Endometrial microvascular endothelial cells (primary cell): ENCODE results near the gene LRP4. TPM values are rescaled to one million over a fixed set of nuclear protein-coding genes. Genes with fewer than 3 reads are reported as not detected.

Source experiments
- in situ Hi-C: cut with HindIII; loops from 2 replicates; pipeline ENCODE4 v1.10.0; 2017; ENCODE audit warnings: low sequenced_read_pairs, low pct_unique_long_range_greater_than_20kb; ENCODE audit errors: inconsistent ontology term
- total RNA-seq: library from RNA; depleted of rRNA; stranded (reverse); fragments of >200 nt; gene quantifications from one replicate; pipeline ENCODE4 v1.2.3, GENCODE V29; 2015; ENCODE audit errors: inconsistent ontology term

LRP4 gene
- total RNA-seq, 1 donor from 2014 or later = 0.19 TPM

- in situ Hi-C loops = no loop called here
Observed at GRCh38 chr11:46858920-46859546, 59.3 kb downstream of the LRP4 start.

- in situ Hi-C loops = no loop called here
Observed at GRCh38 chr11:46857666-46858065, 60.7 kb downstream of the LRP4 start.

- in situ Hi-C loops = no loop called here
Observed at GRCh38 chr11:46856605-46857343, 61.6 kb downstream of the LRP4 start.

DNA sequence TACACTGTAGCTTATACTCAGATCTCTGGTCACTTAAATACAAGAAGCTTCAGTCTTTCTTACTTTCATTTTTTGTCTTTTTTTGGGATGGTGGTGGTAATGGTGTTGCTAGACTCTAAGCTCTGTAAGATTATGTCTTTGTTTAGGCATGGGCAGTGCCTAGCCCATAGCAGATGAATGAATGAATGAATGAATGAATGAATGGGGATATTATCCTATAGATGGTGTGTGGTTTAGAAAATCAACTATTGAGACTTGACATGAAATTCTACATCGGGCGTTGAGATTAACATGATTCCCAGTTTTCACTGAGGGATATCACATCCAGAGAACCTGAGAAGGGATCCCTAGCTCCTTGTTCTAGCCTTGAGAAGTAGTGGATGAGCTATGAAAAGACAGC lies 62.5 kb downstream of the LRP4 start:
- in situ Hi-C loops = no loop called here

- in situ Hi-C loops = no loop called here
Observed at GRCh38 chr11:46855167-46855566, 63.2 kb downstream of the LRP4 start.

DNA sequence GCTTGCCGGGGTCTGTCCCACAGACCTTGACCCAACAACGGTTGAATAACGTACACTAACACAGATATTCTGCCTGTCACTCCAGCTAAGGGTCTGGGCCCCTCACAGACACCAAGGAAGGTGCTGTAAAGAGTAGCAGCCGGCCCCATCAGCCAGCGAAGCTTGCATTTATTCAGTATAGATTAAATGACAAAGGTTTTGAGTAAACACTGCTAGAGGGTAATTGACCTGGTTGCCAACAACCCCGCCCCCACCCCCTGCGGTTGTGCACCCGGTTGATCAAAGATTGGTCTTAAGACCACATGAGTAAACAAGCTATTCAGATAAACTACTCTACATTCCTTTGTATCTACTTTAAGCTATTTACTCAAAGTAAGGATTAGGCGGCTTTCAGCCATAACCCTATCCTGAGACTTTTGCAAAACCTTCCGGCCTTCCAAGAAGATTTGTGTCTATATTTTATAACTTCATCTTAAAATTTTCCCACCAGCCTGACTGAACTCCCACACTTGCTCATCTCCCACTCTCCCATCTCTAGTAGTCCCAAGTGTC lies 67.4 kb downstream of the LRP4 start:
- in situ Hi-C loops = no loop called here

DNA sequence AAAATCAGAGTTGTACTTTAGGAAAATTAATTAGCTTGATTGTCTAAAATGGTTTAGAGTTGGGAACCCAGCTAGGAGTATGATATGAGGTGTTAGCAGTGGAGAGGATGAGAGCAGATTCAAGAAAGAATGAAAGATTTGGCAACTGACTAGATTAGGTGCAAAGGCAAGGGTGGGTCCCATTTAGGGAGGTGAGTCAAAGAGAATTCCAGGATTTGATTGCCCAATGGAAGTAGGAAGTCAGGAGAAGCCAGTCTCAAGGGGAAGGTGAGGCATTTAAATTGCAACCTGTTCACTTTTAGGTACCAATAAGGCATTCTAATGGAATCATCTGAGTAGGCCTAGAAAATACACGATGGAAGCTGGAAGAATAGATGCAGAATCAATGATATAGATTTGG lies 68.7 kb downstream of the LRP4 start:
- in situ Hi-C loops = no loop called here

DNA sequence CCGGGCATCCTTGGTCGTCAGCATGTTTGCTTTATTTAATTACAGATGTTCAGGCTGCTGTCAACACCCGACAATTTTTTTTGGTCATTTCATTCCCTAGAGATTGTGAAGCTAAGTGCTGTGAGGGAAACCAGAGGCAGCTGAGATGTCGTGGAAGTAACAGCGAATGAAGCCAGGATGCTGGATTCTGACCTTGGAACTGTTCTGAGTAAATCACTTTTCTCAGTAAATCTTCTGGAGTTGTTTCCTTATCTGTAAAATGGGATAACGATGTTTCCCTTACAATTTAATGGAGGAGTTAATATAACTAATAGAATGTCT lies 71.9 kb downstream of the LRP4 start:
- in situ Hi-C loops = no loop called here

- in situ Hi-C loops = no loop called here
Observed at GRCh38 chr11:46845740-46846509, 72.4 kb downstream of the LRP4 start, which contains the start of gene CKAP5. TSS of gene CKAP5 (minus strand) at chr11:46846280. CDS start at chr11:46821231, 25,049 bp downstream.

- in situ Hi-C loops = no loop called here
Observed at GRCh38 chr11:46845440-46845739, 73.0 kb downstream of the LRP4 start.

GRCh38 chr11:46840116-46840515 lies 78.2 kb downstream of the LRP4 start:
- in situ Hi-C loops = no loop called here

DNA sequence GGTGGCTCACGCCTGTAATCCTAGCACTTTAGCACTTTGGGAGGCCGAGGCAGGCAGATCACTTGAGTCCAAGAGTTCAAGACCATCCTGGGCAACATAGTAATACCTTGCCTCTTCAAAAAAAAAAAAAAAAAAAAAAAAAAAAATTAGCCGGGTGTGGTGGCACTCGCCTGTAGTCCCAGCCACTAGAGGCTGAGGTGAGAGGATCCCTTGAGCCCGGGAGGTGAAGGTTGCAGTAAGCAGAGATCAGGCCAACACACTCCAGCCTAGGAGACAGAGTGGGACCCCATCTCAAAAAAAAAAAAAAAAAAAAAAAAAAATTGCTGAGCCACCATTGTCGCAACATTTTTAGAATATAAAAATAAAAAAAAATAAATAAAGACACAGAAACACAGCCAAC lies 79.8 kb downstream of the LRP4 start:
- in situ Hi-C loops = no loop called here

GRCh38 chr11:46837860-46838259 lies 80.5 kb downstream of the LRP4 start:
- in situ Hi-C loops = no loop called here

- in situ Hi-C loops = no loop called here
Observed at GRCh38 chr11:46836870-46837269, 81.5 kb downstream of the LRP4 start.

- in situ Hi-C loops = no loop called here
Observed at GRCh38 chr11:46836431-46836830, 81.9 kb downstream of the LRP4 start.

GRCh38 chr11:46835897-46836296 lies 82.5 kb downstream of the LRP4 start:
- in situ Hi-C loops = no loop called here

- in situ Hi-C loops = no loop called here
Observed at GRCh38 chr11:46834821-46835220, 83.5 kb downstream of the LRP4 start.

DNA sequence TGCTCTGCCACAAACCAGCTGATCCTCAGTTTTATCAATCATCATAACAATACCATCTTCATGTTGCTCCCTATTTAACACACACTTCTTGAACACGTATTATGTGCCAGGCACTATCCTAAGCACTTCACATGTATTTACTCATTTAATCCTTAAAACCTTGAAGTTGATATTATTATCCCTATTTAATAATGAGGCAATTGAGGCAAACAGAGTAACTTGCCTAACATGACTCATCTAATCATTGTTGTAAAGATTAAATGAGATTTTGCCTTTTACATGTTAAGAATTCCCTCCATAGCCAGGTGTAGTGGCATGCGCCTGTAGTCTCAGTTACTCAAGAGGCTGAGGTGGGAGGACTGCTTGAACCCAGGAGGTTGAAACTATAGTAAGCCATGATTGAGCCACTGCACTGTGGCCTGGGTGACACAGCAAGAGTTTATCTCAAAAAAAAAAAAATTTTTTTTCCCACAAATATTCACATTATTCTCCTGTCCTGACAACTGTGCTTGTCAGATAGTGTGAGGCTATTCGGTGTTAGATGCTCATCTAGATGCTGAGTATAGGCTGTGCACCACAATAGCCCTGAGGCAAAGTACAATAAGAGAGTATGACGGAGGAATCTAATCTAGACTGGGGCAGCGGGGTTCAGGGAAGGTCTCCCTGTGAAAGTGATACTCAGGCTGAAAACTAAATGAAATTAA lies 85.7 kb downstream of the LRP4 start:
- in situ Hi-C loops = no loop called here

- in situ Hi-C loops = no loop called here
Observed at GRCh38 chr11:46827995-46828394, 90.4 kb downstream of the LRP4 start.
